GM21786 (cell line): ENCODE data around the gene HCFC2.
"Not testable (repeated sequence)": the region's sequence is repeated elsewhere in the genome, so short reads cannot be mapped to it uniquely, and the experiment has no call there.

Experiments
- ATAC-seq: cut with Tn5 transposase; IDR thresholded peaks from one replicate; pipeline ENCODE4 v1.9.1; 2021; ENCODE audit not compliant: unreplicated experiment

HCFC2 gene

GRCh38 chr12:104114834-104115586 lies 50.7 kb downstream of the HCFC2 start:
- ATAC-seq = not testable (repeated sequence)

GRCh38 chr12:104115587-104115975 lies 51.2 kb downstream of the HCFC2 start:
- ATAC-seq = no peak

- ATAC-seq = no peak
Measured at GRCh38 chr12:104121001-104121400, 56.7 kb downstream of the HCFC2 start.

GRCh38 chr12:104122298-104122697 lies 58.0 kb downstream of the HCFC2 start:
- ATAC-seq = no peak

- ATAC-seq = no peak
Measured at GRCh38 chr12:104126548-104126947, 62.2 kb downstream of the HCFC2 start.

DNA sequence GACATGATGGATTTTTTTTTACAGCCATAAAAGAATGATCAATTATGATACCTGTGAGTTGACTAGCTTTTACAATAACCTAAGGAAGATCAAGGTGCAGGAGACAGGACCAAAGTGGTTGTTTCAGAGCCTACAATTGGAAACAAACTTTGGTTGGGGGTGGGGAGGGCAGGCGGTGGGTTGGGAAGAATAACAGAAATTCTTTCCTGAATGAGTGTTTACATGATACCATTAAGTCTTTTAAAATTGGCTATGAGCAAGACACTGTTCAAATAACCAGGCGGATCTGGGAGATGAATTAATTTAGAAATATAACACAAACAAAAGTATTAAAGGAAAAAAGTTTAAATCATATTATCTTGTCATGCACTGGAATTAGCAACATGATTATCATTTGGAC lies 66.4 kb downstream of the HCFC2 start:
- no peak for ATAC-seq

DNA sequence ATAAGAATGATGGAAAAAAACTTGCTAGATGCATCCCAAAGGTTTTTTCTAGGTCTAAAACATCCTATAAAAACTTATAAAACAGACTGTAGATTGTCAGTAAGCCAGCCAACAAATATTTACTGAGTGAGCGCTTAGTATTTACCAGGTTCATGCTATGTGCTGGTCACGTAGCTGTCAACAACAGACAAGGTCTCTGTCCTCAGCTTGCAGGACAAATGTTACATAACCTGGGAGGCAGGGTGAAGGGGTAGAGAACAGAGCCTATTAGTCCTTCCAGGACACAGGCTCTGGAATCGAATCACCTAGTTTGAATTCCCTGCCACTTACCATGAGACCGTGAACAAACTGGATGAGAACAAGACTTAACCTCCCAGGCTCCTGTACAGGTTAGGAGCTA lies 67.3 kb downstream of the HCFC2 start:
- ATAC-seq = no peak

DNA sequence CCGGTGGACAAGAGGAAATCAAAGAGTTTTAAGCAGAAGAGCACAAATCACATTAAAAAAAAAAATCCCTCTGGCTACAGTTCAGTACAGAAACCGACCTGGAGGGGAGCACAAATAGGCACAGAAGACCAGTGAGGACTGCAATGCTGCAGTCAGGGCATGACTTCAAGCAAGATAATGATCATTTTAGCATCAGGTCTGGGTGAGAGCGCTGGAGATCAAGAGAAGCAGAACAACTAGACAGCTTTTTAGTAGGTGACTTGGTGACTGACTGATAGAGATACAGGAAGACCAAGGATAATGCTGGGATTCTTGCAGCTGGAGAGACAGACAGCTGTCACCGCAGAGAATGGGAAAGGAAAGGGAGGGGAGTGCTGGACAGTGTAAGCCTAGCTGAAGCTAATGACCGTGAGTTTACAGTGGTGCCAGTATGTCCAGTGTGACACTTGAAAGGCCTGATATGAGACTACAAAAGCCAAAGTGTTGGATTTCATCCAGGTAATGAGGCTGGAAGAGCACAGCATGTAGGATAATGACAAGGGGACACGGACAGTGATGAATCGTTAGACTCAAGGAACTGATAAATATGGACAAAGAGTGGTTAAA lies 68.1 kb downstream of the HCFC2 start:
- no peak for ATAC-seq

- no peak for ATAC-seq
Measured at GRCh38 chr12:104133321-104133720, 69.0 kb downstream of the HCFC2 start.

GRCh38 chr12:104133866-104134265 lies 69.5 kb downstream of the HCFC2 start:
- no peak for ATAC-seq

- no peak for ATAC-seq
Measured at GRCh38 chr12:104134882-104135281, 70.6 kb downstream of the HCFC2 start.

DNA sequence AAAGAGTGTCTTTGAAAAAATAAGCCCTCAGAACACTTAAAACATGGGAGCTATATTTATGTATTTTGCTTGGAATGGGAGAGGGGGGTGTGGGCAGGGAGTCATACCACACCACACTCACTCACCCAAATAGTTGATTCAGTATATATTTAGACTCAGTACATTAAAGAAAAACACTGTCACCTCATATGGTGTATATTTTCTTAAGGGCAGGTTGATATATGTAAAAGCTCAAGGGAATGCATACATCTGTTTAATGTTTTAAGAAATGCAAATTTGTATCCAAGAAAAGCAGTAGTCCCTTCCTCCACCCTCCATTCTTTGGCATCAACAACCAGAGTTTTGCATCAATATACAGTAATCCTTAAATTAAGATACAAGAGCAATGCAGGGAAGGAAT lies 72.2 kb downstream of the HCFC2 start:
- no peak for ATAC-seq

DNA sequence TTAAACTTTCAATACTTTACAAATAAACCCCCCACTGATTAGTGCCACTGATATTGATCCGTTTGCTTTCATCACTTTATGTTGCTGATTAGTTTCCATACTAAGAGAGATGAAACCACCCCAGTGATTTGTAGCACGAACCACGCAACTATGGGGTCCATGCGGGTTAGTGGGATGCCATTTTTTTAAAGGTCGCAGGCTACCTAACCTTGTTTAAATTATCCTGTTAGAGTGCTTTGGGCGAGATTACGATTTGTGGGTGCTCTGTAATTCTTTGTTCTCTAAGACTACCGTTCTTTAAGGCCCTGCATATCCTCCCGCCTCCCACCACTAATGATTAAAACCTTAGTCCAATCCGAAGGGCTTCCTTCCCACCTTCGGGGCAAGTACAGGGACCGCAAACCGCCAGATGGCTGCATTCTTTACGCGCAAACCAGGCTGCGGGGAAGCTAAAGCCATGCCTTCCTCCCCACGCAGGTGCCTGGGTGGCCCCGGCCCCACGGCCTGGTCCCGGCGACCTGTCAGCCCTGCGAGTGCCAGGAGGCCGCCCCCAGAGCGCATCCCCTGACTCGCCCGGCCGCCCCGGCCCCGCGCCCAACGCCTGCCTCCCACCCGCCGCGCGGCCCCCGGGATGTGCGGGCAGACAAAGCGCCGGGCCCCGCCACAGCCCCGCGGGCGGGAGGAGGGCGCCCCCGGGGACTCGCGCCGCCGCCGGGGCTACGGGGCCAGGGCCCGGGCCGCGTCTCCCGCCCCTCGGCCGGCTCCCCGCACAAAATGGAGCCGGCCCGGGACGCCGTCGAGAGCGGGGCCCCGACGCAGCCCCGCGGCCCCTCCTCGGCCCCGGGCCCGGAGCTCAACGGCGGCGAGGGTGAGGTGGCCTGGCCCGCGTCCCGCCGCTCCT lies 72.9 kb downstream of the HCFC2 start:
- ATAC-seq = peak; percentile 22

DNA sequence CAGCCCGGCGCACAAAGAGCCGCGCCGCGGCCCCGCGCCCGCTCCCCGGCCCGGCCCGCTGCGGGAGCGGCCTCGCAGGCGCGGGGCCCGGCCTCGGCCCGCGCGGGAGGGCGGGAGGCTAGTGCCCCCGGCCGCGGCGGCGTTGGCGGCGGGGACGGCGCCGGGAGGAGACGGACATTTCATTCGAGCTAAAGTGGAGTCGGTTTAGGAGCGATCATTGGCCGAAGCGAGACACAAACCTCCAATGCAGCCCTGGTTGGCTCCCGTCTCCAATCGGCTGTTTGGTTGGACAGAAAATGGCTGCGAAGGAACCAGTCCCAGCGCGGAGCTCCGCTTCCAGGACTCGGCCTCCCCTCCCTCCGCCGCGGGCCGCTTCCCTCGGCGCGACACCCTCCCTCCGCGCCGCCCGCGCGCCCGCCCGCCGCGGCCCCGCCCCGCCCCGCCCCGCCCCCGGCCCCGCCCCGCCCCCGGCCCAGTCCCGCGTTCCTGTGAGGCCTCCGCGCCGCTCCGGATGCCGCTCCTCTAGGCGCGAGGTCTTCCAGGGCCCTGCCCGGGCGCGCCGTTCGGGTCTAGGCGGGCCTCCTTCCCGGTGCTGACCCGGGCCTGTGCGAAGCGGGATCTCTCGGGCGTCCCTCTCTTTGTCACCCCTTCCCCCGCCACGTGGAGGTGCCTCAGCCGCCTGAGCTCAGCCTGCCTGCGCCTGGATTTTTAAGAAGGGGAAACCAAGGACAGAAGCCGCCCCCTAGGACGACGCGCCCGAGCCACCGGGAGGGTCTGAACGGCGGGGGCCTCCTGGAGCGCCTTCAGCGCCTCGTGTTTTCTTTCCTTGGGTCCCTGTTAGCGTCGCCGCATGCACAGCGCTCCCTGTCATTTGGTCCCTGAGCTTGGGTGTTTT lies 73.8 kb downstream of the HCFC2 start, which contains the start of gene NFYB:
Gene NFYB (minus strand): TSS at position 309 of the 895 bp plus-strand sequence. CDS start 2,757 bp downstream, outside the sequence.
- ATAC-seq = peak; percentile 93

- no peak for ATAC-seq
Measured at GRCh38 chr12:104138797-104139152, 74.4 kb downstream of the HCFC2 start.

- ATAC-seq = no peak
Measured at GRCh38 chr12:104142543-104142942, 78.2 kb downstream of the HCFC2 start.

DNA sequence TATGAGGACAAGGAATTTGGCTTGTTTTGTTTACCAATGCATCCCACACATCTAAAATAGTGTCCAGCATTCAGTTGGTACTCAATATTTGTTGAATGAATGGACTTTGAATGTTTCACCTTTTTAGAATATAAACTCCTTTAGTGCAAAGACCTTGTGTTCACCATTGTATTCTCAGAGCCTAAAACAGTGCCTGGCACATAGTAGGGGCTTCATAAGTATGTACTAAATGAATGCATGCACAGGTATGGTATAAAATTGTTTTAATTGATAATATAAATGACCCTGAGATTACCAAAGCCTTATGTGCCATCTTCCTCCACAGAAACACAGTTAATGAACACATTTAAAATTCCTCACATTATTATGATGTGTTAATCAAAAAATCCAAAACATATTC lies 78.7 kb downstream of the HCFC2 start:
- no peak for ATAC-seq

- ATAC-seq = no peak
Measured at GRCh38 chr12:104143918-104144317, 79.6 kb downstream of the HCFC2 start.

- ATAC-seq = no peak
Measured at GRCh38 chr12:104147346-104147745, 83.0 kb downstream of the HCFC2 start.

DNA sequence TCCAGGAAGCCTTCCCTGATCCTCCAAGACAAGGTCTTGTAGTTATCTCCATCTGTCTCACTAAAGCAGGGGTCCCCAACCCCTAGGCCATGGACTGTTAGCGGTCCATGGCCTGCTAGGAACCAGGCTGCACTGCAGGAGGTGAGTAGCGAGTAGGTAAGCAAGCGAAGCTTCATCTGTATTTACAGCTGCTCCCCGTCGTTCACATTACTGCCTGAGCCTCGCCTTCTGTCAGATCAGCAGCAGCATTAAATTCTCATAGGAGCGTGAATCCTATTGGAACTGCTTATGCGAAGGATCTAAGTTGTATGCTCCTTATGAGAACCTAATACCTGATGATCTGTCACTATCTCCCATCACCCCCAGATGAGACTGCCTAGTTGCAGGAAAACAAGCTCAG lies 86.1 kb downstream of the HCFC2 start:
- no peak for ATAC-seq
